ELF-1 (cell line): ENCODE measurements around the gene PTPRC.
"Not testable (repeated sequence)": the region's sequence is repeated elsewhere in the genome, so short reads cannot be mapped to it uniquely, and the experiment has no call there.

ENCODE experiments used
- DNase-seq: peaks from one replicate; pipeline ENCODE4 v3.0.0-alpha.2; 2016; ENCODE audit warnings: low read depth, low spot score

PTPRC gene

GRCh38 chr1:198638894-198639635 is at the start of gene PTPRC:
TSS of gene PTPRC (plus strand) at chr1:198639040. CDS start at chr1:198639269, 229 bp downstream.
- no peak for DNase-seq

GRCh38 chr1:198590454-198590853 is 48.4 kb upstream of the PTPRC start:
- DNase-seq: no peak

GRCh38 chr1:198595765-198596164 is 43.1 kb upstream of the PTPRC start:
- no peak for DNase-seq

- no peak for DNase-seq
Observed at GRCh38 chr1:198597690-198598430, 41.0 kb upstream of the PTPRC start.

- no peak for DNase-seq
Observed at GRCh38 chr1:198598796-198599321, 40.0 kb upstream of the PTPRC start.

- DNase-seq: no peak
Observed at GRCh38 chr1:198599749-198600148, 39.1 kb upstream of the PTPRC start.

GRCh38 chr1:198600906-198601305 is 37.9 kb upstream of the PTPRC start:
- DNase-seq: no peak

GRCh38 chr1:198601310-198601709 is 37.5 kb upstream of the PTPRC start:
- not testable (repeated sequence) for DNase-seq

GRCh38 chr1:198601936-198602889 is 36.6 kb upstream of the PTPRC start:
- DNase-seq: no peak

- no peak for DNase-seq
Observed at GRCh38 chr1:198604975-198605374, 33.9 kb upstream of the PTPRC start.

GRCh38 chr1:198605406-198605805 is 33.4 kb upstream of the PTPRC start:
- DNase-seq: peak; percentile 2

- peak; percentile 47 for DNase-seq
Observed at GRCh38 chr1:198606020-198606438, 32.8 kb upstream of the PTPRC start.

GRCh38 chr1:198607714-198608113 is 31.1 kb upstream of the PTPRC start:
- no peak for DNase-seq

GRCh38 chr1:198610362-198610761 is 28.5 kb upstream of the PTPRC start:
- no peak for DNase-seq

- no peak for DNase-seq
Observed at GRCh38 chr1:198611219-198611618, 27.6 kb upstream of the PTPRC start.

- DNase-seq: no peak
Observed at GRCh38 chr1:198612471-198613260, 26.2 kb upstream of the PTPRC start.

- no peak for DNase-seq
Observed at GRCh38 chr1:198617406-198617805, 21.4 kb upstream of the PTPRC start.

GRCh38 chr1:198619375-198620140 is 19.3 kb upstream of the PTPRC start:
- DNase-seq: no peak

GRCh38 chr1:198620218-198620617 is 18.6 kb upstream of the PTPRC start:
- DNase-seq: no peak
